Measurements from ENCODE around the gene SPATA32.

Gene SPATA32

DNA sequence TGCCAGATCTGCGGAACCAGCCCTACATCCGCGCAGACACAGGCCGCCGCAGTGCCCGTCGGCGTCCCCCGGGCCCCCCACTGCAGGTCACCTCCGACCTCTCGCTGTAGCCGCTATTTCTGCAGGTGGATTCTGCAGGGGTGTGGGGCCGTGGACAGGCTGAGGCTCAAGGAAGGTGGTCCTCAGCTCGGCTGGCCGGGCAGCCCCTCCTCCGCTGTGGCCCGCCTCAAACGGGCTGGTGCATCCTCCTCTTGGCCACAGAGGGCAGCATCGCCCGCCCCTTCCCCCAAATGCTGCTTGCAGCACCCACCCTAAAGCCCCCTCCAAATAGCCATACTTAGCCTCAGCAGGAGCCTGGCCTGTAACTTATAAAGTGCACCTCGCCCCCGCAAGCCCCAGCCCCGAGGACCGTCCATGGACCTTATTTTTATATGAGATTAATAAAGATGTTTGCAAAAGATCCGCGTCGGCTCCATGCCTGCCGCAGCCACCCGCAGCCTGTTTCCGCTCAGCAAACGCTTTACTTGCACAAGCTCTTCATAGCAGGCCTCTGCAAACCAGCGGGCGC is 14.9 kb downstream of the SPATA32 start:
- no peak for DNase-seq (ENCODE audit: low spot score)

DNA sequence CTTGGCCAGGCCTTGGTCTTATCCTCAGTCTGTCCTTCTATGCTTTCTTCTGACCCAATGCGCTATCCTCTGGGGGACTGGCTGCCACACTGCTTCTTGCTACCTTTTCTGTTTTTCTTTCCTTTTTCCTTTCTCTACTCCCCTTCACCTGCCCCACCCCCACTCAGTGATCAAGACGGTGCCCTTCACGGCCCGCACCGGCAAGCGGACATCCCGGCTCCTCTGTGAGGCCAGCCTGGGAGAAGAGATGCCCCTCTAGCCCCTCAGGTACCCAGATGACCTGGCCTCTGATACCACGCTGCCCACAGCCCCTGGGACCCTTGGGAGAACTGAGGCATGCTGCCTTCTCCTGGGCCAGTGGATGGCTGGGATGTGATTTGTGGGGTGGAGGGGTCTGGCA is 15.6 kb downstream of the SPATA32 start:
- DNase-seq (ENCODE audit: low spot score) = no peak

DNA sequence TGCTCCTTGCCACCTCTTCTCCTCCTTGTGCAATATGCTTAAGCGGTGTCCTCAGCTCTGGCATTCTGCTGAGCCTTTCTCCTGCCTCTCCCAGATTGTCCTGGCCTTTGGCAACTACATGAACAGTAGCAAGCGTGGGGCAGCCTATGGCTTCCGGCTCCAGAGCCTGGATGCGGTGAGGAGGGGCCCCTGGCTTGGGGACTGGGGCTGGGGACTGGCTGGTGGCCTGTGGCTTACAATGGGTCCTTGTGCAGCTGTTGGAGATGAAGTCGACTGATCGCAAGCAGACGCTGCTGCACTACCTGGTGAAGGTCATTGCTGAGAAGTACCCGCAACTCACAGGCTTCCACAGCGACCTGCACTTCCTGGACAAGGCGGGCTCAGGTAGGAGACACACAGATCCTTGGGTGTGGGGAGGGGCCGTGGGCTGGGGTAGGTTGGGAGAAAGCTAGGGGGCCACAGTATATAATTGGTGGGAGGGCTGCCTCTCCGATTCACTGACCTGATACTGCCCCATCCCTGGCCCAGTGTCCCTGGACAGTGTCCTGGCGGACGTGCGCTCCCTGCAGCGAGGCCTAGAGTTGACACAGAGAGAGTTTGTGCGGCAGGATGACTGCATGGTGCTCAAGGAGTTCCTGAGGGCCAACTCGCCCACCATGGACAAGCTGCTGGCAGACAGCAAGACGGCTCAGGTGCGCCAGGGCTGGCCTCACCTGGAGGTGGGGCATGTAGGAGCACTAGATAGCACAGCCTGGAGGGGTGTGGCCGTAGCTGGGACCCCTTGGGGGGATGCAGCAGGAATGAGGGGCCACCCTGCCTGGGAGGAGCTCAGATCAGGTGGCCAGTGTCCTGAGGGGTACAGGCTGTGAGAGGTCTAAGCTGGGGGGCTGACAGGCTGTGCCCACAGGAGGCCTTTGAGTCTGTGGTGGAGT is 16.9 kb downstream of the SPATA32 start:
- DNase-seq (ENCODE audit: low spot score) = no peak

DNA sequence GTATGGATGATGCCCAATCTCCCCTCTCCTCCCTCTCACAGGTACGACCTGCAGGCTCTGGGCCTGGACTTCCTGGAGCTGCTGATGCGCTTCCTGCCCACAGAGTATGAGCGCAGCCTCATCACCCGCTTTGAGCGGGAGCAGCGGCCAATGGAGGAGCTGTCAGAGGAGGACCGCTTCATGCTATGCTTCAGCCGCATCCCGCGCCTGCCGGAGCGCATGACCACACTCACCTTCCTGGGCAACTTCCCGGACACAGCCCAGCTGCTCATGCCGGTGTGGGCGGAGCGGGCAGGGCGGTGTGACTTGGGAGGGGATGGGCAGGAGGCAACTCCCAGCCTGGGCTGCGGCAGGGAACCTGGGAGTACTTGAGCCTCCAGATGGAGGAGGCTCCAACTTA is 18.1 kb downstream of the SPATA32 start:
- DNase-seq (ENCODE audit: low spot score) = no peak

DNA sequence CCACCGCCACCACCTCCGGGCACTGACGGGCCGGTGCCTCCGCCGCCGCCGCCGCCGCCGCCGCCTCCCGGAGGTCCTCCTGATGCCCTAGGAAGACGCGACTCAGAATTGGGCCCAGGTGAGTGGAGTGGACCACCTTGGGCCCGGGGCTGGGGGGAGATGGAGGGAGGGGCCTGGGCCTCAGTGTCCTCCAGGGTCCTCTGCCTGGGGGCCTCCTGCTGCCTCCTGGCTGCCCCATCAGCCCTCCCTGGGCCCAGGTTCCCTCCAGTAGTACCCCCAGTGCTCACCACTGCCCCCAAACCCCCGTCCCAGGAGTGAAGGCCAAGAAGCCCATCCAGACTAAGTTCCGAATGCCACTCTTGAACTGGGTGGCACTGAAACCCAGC is 19.9 kb downstream of the SPATA32 start:
- no peak for DNase-seq (ENCODE audit: low spot score)

DNA sequence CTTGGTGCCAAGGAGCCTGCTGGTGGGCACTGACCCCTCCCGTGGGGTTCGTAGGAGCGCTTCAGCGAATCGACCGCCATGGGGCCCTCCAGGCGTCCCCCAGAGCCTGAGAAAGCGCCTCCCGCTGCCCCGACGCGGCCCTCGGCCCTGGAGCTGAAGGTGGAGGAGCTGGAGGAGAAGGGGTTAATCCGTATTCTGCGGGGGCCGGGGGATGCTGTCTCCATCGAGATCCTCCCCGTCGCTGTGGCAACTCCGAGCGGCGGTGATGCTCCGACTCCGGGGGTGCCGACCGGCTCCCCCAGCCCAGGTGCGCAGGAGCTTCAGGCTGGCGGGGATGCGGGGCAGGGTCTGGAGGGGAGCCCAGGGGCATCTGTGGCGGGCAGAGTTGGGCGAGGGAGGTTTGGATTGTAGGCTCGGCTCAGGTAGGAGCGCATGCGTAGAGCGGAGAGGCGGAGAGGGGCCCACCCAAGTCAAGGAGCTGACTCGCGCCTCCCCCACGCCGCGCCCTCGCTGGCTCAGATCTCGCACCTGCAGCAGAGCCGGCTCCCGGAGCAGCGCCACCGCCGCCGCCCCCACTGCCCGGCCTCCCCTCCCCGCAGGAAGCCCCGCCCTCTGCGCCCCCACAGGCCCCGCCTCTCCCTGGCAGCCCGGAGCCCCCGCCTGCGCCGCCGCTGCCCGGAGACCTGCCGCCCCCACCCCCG is 20.4 kb downstream of the SPATA32 start:
- DNase-seq (ENCODE audit: low spot score) = no peak

DNA sequence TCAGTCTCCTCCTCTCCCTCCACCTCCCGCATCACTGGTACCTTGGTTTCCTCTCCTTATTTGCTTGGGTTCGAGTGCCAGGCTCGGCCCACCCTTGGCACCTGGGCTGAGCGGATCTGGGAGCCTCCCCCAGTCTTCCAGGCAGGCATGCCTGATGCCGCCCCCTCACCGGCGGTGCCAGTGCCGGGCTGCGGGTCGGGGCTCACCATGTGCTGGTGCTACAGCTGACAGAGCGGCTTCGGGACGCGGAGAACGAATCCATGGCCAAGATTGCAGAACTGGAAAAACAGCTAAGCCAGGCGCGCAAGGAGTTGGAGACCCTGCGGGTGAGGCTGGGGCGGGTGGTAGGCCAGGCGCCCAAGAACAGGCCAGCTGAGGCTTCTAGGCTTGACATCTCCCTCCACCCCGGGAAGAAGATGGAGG is 21.0 kb downstream of the SPATA32 start:
- DNase-seq (ENCODE audit: low spot score) = no peak

DNA sequence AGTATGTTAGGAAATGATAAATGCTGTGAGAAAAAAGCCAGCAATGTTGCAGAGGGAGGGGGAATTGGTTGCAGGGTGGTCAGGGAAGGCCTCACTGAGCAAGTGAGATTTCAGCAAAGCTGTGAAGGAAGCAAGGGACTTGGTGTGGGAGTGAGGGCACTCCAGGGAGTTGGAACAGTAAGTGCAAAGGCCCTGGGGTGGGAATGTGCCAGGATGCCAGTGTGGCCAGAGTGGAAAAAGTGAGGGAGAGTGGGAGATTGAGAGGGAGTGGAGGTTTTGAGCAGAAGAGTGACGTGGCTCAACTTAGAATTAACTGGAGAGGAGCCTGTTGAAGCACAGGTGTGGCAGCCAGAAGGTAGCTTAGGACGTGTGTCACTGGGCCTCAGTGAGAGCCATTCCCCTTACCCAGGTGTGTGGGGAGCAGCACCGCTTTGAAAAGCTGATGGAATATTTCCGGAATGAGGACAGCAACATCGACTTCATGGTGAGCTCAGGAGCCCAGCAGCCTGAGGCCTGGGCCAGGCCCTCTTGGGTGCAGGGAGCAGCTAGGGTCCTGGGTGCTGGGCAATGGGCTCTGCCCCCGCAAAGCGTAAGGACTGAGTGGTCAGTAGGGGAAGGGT is 23.6 kb downstream of the SPATA32 start:
- no peak for DNase-seq (ENCODE audit: low spot score)

DNA sequence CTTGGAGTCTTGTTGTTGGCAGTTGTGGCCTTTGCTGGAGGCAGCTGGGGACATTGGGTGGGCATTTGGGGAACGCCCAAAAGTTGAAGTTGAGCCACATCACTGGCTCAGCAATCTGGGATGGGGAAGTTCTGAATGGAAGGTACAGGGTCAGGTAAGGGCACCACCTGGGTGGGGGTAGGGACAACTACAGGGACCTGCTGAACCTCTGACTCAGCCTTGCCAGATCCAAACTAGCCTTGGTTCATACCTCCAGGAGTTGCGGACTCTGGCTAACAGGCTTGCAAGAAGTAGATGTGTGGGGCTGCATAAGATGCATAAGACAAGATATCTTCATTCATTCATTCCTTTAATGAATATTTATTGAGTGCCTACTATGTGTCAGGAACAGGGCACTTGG is 24.2 kb downstream of the SPATA32 start:
- no peak for DNase-seq (ENCODE audit: low spot score)

DNA sequence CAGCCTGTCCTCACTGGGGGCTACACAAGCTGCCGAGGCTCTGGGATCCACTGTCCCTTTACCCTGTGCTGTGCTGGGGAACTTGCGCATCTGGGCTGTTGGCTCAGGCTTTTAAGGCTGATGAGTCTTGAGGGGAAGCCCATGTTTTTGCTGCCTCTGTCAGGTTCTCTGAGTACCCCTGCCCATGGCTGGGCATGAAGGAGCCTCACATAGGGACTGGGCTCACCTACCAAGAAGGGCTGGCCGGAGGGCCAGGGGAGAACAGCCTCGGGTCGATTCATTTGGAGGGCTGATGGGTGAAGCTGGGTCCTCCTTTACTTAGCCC is 25.6 kb downstream of the SPATA32 start:
- no peak for DNase-seq (ENCODE audit: low spot score)

DNA sequence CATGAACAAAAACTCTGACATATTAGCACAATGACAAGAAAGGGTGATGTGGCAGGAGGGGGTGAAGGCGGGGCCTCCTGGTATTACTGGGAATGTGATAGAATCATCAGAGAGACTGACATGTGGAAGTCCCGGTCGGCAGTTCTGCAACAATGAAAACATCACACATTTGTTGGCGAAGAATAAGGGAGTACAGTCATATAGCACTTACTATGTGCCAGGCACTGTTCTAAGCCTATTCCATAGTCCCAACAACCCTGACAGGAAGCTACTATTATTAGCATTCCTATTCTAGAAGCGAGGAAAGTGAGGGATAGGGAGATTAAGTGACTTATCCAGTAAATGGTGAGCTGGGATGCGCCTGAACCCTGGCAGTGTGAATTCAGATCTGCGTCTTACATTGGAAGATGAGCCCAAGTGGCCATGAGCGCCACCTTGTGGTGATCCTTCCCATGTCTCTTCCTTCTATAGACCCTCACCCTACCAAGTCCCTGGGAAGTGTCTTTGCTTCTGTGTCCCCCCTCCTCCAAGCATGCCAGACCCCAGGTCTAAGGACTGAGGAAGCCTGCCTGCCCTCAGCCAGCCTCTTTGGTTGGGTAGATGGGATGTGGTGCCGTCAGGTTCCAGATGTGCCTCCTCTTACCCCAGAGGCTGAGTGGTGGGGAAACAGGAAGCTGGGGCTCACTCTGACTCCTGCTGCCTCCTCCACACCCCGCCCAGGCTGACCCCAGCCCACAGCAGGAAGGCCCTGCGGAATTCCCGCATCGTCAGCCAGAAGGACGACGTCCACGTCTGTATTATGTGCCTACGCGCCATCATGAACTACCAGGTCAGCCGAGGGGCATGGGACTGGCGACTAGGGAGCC is 26.2 kb downstream of the SPATA32 start:
- peak; percentile 75 for DNase-seq (ENCODE audit: low spot score)

DNA sequence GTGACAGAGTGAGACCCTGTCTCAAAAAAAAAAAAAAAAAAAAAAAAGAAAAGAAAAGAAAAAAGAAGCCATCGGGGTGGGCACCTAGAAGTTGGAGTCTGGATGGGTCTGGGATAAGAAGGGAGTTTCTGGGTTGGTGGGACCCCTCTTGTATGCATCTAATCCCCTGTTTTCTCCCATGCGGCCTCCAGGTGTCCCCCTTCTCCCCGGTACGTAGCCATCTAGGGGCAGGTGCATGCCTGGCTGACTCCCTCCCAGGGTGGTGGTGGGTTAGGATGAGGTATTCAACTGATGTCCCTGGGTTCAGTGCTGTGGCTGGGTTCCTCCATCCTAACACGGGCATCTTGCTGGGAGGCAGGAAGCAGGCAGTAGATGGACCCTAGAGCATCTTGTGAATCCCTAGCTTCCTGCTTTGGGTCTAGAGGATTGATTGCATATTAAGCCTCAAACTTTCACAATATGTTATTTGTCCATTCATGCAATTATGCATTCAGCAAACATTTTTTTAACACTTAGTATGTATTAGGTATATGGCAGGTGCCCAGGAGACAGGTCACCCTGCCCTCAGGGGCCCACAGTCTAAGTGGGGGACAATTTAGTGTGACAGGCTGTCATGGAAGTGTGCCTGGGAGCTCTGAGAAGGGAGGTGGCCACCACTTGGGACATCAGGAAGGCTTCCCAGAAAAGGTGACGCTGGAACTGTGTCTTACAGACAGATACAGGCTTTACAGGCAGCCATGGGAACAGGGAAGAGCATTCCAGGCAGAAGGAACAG is 27.1 kb downstream of the SPATA32 start:
- peak; percentile 59 for DNase-seq (ENCODE audit: low spot score)

DNA sequence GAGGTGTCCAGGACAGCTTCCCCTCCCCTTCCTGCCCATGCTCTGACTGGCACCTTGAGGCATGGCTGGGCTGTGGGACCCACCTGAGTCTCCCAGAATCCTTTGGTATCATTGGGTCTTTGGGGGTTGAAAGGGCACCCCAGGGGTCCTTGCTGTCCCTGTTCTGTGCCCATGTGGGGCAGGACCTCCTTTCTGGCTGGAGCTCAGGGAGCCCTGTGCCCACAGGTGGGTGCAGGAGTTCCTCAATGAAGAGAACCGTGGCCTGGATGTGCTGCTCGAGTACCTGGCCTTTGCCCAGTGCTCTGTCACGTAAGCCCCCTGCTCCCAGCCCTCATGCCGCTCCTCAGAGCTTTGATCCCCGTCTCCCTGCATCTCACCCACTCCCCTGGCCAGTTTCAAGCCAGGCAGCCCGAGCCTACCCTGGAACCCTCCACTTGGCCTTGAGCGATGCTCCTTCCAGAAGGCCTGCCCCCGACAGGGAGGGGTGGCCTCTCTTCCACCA is 28.4 kb downstream of the SPATA32 start:
- no peak for DNase-seq (ENCODE audit: low spot score)

DNA sequence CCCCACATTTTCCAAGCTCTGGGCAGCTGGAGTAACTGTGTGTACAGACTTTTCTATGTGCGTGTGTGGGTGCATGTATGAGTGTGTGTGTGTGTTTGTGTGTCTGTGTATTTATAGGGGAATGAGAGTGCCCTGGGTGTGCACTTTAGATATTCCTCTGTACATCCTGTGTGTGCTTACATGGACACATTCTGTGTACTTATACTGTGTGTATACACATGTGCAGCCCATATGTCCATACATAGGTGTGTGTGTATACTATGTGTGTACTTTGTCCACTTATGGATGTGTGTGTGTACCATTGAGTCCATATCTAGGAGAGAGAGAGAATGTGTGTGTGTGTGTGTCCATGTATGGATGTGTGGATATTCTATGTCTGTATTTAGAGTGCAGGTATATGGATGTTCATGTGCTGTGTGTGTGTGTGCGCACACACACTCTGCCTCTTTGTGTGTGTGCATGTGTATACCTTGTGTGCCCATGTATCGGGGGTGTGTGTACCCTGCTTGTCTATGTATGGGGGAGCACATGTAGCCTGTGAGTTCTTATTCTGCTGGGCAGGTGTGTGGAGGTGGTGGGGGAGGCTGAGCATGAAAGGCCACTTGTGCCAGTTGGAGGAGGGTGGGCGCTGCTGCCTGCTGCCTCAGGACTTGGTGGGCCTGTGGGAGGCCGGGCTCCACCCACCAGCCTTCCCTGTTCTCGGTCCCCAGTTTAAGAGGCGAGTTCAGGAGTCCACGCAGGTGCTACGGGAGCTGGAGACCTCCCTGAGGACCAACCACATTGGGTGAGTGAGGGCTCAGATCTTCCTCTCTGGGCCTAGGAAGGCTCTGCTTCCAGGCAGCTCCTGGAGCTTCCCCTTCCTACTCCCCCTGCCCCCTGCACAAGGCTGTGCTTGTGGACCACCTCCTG is 29.1 kb downstream of the SPATA32 start:
- no peak for DNase-seq (ENCODE audit: low spot score)

DNA sequence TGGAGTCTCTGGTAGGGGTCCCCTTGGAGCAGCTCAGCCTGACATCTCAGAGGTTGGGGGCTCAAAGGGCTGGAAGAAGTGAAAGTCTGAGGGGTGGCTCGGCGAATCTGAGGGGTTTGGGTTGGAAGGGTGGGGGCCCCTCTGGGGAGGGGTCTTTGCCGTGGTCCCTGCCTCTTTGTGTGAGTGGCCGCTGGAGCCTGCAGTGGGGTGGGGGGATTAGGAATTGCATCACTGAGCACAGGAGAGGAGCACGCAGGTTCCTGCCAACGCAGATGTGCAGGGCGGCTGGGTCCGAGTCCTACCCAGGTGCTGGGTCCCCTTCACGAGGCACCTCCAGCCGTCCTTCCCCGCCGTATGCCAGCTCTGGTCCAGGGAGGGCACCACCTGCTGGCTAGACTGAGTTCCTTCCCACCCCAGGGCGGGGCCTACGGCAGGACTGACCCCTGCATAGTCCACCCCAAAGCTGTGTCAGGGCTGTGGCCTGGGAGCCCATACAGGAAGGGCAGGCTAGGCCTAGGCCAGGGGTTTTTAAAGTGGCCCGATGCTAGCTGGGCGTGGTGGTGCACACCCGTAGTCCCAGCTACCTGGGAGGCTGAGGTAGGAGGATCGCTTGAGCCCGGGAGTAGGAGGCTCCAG is 30.3 kb downstream of the SPATA32 start:
- DNase-seq (ENCODE audit: low spot score) = no peak

DNA sequence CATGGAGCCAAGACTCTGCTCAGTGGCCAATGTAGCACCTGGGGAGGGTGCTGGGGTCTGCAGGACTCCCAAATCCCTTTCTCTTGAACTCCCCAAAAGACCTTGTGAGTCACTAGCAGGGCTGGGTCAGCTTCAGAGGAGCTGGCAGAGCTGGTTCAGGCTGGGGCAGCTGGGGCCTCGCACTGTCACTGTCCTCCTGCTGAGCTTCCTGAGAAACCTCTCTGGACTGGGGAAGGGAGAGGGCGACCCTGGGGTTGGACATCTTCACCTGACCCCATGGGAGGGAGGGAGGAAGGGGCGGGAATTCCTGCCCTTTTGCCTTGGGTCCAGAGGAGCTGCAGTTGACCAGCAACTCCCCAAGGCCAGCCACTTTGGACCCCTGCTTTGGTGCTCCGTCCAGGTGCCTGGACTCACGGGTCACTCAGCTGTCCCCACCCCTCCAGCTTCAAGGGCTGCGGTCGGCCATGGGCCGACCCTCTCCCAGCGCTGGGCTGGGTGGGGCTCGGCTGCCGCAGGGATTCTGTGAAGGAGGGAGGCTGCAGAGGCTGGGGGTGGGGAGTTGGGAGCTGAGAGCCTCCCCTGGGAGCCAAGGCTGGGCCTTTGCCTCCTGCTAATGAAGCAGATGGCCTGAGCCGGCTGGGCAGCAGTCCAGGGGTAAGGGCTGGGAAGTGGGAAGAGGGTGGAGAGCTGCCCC is 31.0 kb downstream of the SPATA32 start:
- DNase-seq (ENCODE audit: low spot score) = no peak

DNA sequence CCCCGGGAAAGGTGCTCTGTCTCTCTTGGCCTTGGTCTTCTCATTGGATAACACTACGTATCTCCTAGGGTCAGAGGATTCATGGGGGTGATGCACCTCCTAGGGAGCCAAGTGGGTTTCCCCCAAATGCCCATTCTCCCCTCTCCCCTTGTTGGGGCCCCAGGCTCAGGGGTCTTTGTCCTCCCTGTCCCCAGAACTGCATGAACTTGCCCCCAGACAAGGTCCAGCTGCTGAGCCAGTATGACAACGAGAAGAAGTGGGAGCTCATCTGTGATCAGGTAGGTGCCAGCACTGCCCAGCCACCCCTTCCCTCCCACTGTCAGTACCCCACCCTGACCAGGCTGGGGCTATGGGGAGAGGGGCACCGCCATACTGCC is 31.5 kb downstream of the SPATA32 start:
- no peak for DNase-seq (ENCODE audit: low spot score)

DNA sequence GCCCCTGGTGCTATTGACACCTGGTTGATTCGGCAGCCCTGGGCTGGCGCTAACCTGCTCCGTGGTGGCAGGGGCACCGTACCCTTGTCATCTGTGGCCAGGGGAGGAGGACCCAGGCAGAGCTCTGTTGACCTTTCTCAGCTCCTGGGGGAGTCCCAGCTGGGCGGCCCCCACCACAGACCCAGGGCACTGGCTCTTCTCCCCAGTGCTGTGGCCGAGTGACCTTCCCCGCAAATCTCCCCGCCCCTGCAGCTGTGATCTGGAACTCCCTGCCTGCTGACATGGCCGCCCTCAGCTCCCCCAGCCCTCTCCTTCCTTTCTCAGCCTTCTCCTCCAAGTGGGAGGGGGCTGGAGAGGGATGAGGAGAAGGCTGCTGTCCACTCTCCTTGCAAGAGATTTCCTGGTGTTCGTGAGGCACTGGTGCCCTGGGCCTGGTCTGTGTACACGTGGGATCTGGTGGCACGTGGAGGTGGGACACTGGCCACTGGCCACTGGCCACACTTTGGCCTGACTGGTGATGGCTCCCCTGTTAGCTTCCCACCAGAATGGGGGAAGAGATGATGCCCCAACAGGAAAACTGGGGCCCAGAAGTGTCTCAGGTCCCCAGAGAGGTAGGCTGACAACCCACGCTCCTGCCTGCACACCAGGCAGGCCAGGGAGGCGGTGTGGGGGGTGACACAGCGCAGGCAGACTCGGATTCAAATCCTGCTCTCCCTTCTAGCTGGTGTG is 32.0 kb downstream of the SPATA32 start:
- no peak for DNase-seq (ENCODE audit: low spot score)
